Uterus (tissue), 2 donors: ENCODE data around the gene ATXN7L2.

Source experiments
- CTCF ChIP-seq, 4 experiments: fragments of 200-600 bp in 2 of 4; fragments of 450-650 bp in 2 of 4; sonication (generic) in 2 of 4; IDR thresholded peaks; one replicate each; pipeline ENCODE4 v1.5.1; 2016 to 2019; ENCODE audit warnings: antibody characterized with exemption in 4 of 4, mild to moderate bottlenecking in 2 of 4, moderate library complexity in 1 of 4
- POLR2A ChIP-seq, 2 donors: fragments of 450-650 bp; IDR thresholded peaks; one replicate each; pipeline ENCODE4 v1.6.1; 2016; ENCODE audit warnings: antibody characterized with exemption in 2 of 2, mild to moderate bottlenecking in 1 of 2, moderate library complexity in 1 of 2

GRCh38 chr1:109454497-109455133 is 29.1 kb upstream of the ATXN7L2 start:
- TF ChIP-seq CTCF (IDR thresholded peaks at IDR 0.05), result no peak
- TF ChIP-seq POLR2A (IDR thresholded peaks at IDR 0.05), result no peak
